ENCODE data around the gene GPR4. TPM values are rescaled to one million over a fixed set of nuclear protein-coding genes. Genes with fewer than 3 reads are reported as not detected.

GPR4 gene
- total RNA-seq, 2 donors from 2014 or later = 0.09 TPM; not detected in 1

DNA sequence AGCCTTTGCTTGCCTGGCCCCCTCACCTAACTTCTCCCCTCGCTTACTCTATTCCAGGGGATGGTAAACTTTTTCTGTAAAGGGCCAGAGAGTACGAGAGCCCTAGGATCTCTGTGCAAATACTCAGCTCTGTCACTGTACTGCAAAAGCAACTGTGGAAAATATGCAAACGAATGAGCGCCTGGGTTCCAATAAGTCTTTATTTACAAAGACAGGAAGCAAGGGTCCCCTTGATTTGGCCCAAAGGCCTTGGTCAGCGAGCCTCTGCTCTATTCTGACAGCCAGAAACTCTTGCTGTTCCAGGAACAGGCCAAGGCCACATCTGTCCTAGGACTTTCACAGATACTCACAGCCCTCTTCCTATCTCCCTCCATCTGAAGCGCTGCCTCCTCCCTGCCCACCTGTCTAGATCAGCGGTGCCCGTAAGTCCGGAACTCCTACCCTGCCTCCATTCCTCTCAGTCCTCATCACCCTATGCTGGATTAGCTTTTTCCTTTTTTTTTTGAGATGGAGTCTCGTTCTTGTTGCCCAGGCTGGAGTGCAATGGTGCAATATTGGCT lies 54.7 kb downstream of the GPR4 start:
- H3K9me3 Mint-ChIP-seq = no peaks in the 10 kb centered on the region
- no peak overlapping the region for H3K27ac Mint-ChIP-seq
- DNase-seq (ENCODE audit: low spot score in 2 of 2) (no peak), ATAC-seq (no peak)
- no peaks in the 10 kb centered on the region for H3K36me3 Mint-ChIP-seq

DNA sequence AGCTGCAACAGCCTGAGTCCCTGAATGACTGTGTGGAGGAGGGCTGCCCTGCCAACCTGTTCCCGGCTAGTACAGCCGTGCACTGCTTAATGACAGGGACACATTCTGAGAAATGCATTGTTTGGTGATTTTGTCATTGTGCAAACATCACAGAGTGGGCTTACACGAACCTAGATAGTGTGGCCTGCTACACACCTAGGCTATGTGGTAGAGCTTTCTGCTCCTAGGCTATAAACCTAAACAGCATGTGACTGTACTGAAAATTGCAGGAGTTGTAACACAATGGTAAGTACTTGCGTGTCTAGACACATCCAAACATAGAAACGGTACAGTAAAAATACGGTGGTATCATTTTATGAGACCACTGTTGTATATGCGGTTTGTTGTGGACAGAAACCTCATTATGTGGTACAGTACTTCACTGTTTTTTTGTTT lies 59.8 kb downstream of the GPR4 start:
- no peak overlapping the region for H3K27ac Mint-ChIP-seq
- H3K9me3 Mint-ChIP-seq = no peaks in the 10 kb centered on the region
- ATAC-seq (no peak), DNase-seq (ENCODE audit: low spot score in 2 of 2) (no peak)
- peaks cover 0 to 6% of the 10 kb centered on the region in 2 donors for H3K36me3 Mint-ChIP-seq

Other genes starting within 250 kb of the GPR4 start
- gene ERCC2, start 231.6 kb downstream of the GPR4 start, total RNA-seq = 10 to 100 TPM; 26.3 to 27.1 TPM
- 10 to 100 TPM; 10.9 to 52.2 TPM for gene PPP1R13L, start 197.1 kb downstream of the GPR4 start, total RNA-seq
- gene POLR1G, start 195.6 kb downstream of the GPR4 start, total RNA-seq = 10 to 100 TPM in 1 of 2 donors, 1 to 10 TPM in 1; 6.8 to 14.1 TPM
- gene ERCC1, start 178.3 kb downstream of the GPR4 start, total RNA-seq = 10 to 100 TPM in 1 of 2 donors, 1 to 10 TPM in 1; 9.7 to 60.7 TPM
- gene FOSB, start 134.2 kb downstream of the GPR4 start, total RNA-seq = 10 to 100 TPM; 19.9 to 37.6 TPM
- gene RTN2, start 105.2 kb downstream of the GPR4 start, total RNA-seq = 1 to 10 TPM; 3.2 to 5.1 TPM
- gene PPM1N, start 103.8 kb downstream of the GPR4 start, total RNA-seq = 1 to 10 TPM; 1.5 to 7.4 TPM
- 100 to 1,000 TPM in 1 of 2 donors, 10 to 100 TPM in 1; 76.8 to 156 TPM for gene VASP, start 94.7 kb downstream of the GPR4 start, total RNA-seq
- gene OPA3, start 17.4 kb downstream of the GPR4 start, total RNA-seq = 10 to 100 TPM; 16.6 to 16.7 TPM
- 100 to 1,000 TPM; 142 to 161 TPM for gene EML2, start 37.2 kb upstream of the GPR4 start, total RNA-seq
- 10 to 100 TPM in 1 of 2 donors, 1 to 10 TPM in 1; 7.0 to 15.7 TPM for gene GIPR, start 66.0 kb upstream of the GPR4 start, total RNA-seq
- gene SNRPD2, start 89.7 kb upstream of the GPR4 start, total RNA-seq = 100 to 1,000 TPM; 755 to 839 TPM
- 10 to 100 TPM; 21.0 to 30.6 TPM for gene QPCTL, start 90.5 kb upstream of the GPR4 start, total RNA-seq
- gene FBXO46, start 128.7 kb upstream of the GPR4 start, total RNA-seq = 10 to 100 TPM; 40.1 to 47.9 TPM
- under 1 TPM in 1 of 2 donors, not detected in 1; 0.48 TPM for gene MEIOSIN, start 131.2 kb upstream of the GPR4 start, total RNA-seq
- 1 to 10 TPM; 2.7 to 4.3 TPM for gene SIX5, start 167.0 kb upstream of the GPR4 start, total RNA-seq
- gene DMPK, start 180.3 kb upstream of the GPR4 start, total RNA-seq = 10 to 100 TPM; 11.1 to 13.8 TPM
- 10 to 100 TPM; 20.4 to 20.5 TPM for gene DMWD, start 190.6 kb upstream of the GPR4 start, total RNA-seq
- under 1 TPM; 0.14 to 0.39 TPM for gene RSPH6A, start 213.1 kb upstream of the GPR4 start, total RNA-seq

All from activated naive CD4-positive, alpha-beta T cell treated with anti-CD3 and anti-CD28 coated beads, Interleukin-2, amount 50 U/mL, for 72 hours (primary cell).